CD4-positive, alpha-beta T cell treated with Interleukin-6 for 4 hours (primary cell): ENCODE data around the gene PKNOX2.

Source experiments
- DNase-seq: peaks from one replicate; pipeline ENCODE4 v3.0.0-alpha.2; 2020; ENCODE audit warnings: mixed read lengths

PKNOX2 gene

DNA sequence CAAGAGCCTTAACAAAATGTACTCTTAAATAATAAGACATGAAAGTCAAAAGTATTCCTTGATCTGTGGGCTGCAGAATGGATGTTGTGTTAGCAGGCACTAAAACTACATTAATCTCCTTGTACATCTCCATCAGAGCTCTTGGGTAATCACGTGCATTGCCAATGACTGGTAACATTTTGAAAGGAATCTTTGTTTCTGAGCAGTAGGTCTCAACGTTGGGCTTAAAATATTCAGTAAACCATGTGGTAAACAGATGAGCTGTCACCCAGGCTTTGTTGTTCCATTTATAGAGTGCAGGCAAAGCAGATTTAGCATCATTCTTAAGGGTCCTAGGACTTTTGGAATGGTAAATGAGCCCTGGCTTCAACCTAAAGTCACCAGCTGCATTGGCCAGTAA, 152.9 kb downstream of the PKNOX2 start:
- DNase-seq, result no peak

DNA sequence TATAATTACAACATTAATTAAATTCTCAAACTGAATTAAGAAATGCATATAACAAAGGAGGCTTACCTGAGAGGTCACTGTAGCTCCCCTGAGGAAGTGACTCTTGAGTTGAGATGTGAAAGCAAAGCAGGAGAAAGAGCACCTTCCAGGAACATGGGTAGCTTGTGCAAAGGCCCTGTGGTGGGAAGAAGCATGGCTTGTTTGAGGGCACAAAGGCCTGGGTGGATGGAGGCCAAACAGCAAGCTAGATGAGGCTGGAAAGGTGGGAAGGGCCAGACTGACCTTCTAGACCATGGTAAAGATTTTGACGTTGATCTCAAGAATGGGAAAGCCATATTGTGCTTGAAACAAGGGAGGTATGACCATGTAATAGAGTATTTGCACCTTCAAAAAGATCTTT, 155.1 kb downstream of the PKNOX2 start:
- no peak for DNase-seq

DNA sequence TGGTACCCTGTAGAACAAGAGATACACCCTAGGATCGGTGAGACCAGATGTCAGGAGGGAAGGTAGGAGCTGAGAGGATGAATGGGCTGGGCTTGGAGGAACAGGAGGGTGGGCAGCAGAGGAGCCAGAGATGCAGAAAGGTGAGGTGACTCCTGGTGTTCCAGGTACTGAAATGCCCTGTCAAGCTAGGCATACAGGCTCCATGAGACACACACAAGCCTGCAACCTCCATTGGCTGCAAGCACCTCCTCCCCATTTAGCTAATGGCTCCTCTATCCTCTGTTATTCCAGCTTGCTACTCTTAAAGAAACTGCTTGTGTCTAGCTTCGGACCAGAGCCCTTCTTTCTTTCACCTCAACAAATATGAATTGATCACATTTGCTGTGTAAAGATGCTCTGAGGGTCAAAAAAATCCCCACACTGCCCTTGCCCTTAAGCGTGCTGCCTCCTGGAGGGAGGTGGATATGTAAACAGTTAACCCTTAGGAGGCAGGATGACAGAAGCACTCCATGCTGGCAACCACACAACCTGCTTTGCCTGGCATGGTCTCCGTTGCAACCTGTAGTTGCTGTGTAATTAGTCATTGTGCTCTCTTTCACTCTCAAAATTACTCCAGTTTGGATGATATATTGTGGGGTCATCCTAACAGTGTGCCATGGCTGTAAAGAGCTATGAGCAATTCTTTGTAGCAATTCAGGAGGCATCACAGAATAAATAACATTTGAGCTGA, 156.0 kb downstream of the PKNOX2 start:
- DNase-seq, result no peak

DNA sequence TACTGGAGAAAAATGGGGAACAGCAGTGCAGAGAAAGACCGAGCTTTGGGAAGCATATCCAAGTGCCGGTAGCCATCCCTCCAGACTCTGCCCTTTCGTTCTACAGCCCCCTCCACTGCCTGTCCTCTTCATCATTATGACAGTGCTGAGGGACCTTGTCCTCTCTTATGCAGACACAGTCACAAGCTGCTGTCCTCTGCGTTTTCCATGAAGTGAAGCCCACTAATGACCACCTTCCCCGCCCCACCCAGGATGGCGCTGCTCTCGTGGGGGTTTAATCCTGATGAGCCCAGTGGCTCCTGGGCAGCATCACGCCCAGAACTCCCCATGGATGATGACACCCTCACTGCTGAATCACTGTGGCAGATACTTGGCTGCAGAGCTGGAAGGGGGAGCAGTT, 157.7 kb downstream of the PKNOX2 start:
- no peak for DNase-seq

DNA sequence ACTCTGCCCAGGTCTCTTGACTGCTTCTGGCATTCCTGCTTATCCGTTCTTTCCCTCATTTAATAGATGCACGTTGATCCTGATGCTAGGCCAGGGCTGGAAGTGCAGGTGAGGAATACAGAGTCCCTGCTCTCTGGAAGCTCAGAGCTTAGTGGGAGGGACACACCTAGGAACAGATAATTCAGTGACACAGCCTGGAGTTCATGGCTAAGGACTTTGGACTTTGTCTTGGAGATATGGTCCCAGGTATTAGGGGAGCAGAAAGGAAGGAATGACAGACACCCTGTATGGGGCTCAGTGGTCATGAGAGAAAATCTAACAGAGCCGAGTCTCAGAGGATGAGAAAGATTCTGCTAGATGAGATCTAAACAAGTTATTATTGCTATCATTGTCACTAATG, 160.6 kb downstream of the PKNOX2 start:
- DNase-seq, result no peak

DNA sequence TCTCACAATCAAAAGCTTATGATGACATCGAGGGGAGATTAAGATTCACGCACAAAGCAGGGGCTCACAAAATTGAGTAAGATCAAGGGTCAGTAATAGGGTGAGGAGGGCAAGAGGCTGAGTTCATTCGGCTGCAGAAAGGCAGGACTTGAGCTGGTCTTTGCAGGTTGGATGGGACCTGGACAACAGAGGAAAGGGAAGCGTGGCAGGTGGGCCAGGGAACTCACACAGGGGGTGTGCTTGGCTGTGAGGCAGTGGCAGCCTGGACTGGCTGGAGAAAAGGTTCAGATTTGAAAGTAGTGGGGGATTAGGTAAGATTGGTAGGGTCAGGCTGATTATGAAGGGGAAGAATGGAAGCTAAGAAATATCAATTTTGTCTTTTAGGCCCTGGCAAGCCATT, 161.6 kb downstream of the PKNOX2 start:
- no peak for DNase-seq

DNA sequence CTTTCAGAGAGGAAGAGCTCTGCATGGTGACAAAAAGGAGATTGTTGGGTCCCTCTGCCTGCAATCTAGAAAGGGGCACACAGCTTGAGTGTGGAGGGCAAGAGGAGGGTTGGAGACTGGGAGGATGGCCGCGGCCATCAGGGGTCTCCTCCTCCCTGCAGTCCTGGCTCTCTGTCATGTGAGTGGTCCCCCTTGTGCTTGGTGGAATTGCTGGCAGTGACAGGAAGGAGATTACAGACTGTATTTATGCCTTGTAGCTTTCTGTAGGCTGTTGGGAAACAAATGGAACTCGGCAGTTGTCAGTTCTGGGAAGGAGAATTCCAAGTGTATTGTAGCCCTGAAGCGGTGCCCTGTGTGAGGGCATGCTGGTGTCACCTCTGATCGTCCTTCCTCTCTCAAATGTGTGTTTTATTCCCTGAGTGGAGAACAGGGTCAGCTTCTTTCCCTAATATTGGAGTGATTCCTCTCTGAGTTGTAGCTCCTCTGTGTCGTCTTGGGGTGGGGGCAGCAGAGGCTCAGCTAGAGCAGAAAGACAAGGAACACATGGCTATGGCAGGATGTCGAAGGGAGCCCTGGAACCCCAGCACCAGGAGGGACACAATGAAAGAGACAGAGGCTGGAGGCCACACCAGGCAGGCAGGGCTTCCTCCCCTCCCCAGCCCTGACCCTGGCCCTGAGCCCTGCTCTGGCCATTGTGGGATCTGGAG, 163.1 kb downstream of the PKNOX2 start:
- no peak for DNase-seq

DNA sequence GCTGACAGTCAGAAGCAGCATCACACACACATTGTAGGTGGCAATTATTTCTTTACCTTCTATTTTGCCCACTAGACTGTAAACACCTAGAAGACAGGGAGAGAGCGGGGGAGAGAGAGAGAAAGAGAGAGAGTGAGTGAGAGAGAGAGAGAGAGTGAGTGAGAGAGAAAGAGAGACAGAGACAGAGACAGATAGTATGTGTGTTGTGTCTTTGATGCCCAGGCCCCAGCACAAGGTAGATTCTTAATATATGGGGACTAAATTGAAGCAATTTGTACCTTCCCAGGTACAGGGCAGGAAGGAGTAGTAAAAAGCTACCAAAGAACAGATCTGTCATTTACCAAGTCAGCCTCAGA, 163.7 kb downstream of the PKNOX2 start:
- no peak for DNase-seq

DNA sequence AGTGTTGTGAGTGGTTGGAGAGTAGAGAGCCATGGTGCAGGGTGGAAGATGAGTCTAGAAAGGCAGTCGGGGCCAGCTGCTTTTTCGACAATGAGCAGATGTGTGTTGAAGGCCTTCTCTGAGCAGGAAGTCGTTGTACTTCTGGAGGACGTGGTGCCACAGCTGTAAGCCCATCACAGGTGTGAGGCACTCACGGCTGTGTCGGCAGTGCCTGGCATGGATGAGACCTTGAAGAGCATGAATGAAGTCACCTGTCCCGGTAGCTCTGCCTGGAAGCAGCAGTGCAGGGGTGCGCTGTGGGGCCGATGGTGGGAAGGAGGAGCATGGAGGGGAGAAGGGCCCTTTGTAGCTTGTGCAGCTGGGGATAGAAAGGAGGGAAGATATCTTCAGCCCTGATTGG, 165.2 kb downstream of the PKNOX2 start:
- DNase-seq, result no peak

DNA sequence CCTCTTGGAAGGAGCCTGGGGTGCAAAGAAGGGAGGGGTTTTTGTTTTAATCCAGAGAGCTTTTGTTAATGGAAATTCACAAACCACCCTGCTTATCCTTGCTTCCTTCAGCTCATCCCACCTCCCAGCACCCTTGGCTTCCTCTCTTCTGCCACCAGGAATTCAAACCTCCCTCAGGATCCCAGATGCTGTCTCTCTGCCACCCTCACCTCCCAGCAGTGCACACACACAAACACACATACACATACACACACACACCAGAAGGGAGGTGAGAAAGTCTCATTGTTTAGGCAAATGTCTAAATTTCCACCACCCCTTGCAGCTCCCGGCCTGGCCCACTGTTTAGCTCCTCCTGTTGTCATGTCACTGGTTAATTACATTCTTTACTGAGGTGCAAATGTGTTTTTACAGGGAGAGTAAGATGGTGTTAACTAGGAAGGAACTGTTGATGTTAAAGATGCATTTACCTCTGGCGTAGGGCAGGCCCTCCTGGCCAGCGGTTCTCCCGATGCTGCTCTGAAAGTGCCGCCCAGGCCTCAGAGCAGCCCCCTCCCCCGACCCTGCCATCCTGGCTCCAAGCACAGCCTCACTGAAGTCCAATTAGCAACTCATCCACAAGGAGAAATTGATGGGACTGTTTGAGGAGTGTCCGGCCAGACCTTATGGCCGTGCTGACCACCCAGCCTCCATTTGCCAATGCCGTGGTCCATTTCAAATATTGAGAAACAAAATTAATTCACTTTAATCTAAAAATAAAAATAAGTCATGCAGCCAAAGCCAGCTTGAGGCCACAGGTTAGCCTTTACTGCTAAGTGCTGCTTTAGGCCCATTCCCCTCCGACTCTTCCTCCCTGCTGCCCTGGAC, 166.1 kb downstream of the PKNOX2 start:
- DNase-seq, result no peak

DNA sequence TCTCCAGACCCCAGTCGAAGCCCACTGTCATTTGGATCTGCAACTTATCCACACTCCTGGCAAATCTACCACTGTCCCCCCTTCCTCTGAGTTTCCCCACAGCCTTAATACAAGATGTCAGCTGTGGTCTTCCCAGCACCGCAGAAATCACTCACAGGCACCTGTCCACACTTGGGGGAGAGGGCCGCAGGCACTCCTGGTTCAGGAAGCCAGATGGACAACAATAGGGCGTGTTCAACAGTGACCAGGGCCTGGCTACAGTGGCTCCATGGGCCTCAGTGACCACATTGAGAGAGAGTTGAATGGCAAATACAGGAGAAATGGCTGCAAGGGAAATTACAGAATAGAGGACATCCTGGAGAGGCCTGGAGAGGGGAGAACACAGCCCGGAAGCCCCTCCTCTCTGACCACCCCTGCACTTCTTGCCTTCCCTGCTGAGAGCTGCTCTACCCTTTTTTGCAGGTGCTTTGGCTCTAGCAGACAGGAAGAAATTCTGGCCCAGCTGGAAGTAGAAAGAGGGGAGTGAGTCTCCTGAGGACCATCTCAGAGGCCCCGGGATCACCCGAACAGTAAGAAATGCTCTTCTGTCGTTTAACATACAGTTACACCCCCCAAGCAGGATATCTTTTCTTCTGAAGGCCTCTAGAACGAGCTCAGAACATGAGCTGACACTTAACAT, 166.9 kb downstream of the PKNOX2 start:
- DNase-seq, result no peak

DNA sequence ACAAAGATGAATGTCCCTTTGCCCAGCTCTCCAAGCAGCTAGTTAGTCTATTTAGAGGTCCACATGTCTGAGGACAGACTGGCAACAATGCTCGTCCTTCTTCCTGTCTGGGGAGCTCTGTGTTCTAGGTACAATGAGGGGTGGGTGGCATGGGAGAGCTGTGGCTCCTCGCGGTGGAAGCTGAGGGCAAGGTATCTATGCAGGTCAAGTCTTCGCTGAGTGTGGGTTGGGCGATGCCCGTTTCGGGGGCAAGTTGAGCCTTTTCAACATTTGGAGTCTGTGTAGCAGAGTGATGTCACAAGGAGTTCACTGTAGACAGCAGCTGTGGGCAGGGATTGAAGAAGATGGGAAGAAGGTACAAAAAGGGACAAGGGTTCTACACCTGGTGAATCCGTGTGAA, 168.3 kb downstream of the PKNOX2 start:
- DNase-seq, result no peak

DNA sequence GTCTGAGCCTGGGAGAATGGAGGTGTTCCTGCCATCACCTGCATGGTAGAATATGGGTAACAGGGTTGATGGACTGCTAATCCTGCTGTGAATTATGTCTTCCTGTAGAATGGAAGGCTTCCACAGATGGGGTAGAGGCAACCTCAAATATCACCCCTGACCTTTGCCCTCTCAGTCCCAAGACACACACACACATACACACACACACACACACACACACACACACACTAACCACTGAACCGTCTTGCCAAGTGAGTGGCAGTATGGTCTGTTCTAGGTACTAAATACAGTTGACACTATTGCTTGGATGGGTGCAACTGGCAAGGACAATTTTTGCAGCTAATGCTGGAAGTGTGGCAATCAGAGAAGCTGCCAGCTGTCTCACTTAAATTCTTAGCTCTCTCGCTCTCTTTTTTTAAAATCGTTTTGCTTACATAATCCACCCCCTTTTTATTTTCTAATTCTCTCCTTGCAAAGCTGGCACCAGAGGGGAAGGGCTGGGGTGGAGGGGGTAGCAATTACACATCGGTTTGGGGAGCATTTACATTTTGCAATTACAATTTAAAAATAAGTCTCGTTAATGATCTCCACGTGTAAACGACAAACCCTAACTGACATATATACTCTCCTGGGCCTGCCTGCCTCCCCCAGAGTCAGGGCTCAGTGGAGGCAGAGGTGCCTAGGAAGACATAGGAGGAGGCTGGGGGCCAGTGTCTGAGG, 169.0 kb downstream of the PKNOX2 start:
- no peak for DNase-seq

DNA sequence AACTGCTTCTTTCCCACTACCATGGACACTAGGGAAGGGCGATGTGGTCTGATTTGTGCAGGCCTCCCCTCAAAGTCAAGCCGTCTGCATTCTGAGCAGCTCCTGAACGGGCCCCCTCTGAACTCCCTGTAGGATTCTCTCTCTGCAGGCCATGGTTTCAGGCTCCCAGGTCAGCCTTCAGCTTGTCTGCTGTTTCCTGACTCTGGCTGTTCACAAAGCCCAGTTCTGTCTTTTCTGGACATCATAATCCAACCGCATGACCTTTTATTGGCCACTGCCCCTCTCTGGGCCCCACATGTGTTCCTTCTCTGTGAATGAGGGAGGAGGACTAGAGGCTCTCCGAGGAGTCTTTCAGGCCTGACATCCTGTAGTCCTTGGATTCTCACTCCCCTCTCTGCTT, 170.6 kb downstream of the PKNOX2 start:
- no peak for DNase-seq

DNA sequence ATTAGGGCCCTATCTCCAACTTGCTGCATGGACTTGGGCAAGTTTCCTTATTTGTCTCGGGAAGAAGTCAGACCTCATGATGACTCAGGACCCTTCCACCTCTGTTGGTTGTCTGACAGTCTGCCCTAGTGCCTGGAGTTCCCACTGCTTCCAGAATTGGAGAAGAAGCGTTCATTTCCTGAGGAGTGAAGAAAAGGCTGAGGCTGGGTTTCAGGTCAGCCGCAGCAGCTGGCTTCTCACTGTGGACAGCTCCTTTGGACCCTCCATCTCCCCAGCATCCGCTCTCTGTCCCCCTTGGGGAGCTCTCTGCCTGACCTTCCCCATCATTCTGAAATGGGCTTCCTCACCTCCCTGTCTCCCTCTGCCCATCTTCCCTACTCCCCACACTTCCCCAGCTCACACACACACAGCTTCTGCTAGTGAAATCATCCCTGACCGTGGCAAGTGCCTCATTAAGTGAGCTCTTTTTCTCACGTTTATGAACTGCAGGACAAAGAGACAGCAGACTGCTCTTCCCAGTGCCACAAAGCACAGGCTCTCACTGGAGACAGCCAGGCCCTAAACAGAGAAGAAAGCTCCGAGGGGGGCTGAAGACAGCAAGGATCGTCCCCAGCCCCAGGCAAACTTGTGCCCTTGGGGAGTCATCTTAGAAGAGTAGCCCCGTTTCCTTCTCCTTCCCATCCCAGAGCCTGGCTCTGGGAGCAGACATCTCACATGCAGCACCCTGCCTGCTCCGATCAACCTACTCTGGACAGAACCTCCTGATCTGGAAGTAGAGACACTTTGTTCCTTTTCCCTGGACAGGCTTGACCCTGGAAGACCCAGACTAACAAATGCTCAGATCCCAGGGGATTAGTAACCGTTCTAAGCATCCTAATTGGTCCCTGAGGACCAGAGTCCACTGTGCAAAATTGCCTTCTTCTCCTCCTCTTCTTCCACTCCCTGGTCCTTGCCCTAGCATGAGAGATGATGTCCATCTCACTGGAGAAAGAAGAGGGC, 173.6 kb downstream of the PKNOX2 start:
- no peak for DNase-seq

DNA sequence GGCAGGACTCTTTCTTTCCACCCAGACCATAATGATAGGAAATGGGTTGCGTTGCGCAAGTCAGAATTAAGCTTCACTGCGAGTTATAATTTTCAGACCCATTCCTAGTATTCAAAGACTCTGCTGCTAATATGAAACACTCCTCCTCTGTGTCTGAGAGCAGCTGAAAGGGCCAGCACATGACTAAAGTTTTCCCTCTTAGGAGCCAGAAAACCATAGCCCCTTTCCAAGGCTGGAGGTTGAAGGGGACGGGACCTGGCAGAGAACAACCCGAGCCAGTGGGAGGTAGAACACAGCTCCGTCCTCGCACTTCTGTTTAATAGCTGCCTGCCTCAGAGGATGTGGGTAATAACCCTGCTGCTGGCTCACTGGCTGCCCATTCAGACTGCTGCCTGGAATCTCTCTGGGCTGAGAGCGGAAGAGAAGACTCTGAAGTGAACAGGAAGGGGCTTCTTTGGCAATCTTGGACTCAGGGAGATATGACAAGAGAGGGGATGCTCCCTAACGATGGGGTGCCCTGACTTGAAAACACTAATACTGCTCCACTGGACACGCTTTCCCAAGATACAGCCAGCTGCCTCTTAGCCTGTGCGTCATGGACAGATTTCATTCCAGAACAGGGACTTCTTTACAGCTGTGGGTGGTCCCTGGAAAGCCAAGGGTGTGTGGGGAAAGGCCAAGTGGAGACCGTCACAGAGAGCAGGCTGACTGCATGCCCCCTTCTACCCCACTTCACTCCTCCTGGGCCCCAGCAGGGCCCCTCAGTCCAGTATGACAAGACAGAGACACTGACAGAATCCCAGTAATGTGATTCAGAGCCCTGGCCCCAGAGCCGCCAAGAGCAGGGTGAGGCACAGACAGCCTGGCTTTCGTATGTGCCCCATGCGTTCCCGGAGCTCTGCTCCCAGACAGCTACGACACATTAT, 174.6 kb downstream of the PKNOX2 start:
- DNase-seq, result no peak

DNA sequence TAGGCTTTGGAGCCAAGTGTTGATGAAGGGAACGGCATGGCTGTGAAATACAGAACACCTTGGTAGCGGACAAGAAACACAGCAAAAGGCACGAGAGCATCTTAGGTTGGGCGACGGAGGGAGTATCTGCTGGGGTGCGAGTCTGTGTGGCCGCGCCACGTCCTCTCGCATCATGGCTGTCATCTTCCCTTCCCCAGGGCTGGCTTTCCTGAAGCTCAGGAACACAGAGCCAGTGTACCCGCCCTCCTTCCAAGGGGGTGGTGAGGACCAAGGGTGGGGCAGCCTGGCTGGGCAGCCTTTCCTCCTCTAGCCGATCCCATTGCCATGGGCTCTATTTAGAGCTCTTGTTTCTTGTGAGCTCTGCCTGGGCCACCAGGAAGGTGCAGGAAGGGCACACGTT, 177.1 kb downstream of the PKNOX2 start:
- no peak for DNase-seq

DNA sequence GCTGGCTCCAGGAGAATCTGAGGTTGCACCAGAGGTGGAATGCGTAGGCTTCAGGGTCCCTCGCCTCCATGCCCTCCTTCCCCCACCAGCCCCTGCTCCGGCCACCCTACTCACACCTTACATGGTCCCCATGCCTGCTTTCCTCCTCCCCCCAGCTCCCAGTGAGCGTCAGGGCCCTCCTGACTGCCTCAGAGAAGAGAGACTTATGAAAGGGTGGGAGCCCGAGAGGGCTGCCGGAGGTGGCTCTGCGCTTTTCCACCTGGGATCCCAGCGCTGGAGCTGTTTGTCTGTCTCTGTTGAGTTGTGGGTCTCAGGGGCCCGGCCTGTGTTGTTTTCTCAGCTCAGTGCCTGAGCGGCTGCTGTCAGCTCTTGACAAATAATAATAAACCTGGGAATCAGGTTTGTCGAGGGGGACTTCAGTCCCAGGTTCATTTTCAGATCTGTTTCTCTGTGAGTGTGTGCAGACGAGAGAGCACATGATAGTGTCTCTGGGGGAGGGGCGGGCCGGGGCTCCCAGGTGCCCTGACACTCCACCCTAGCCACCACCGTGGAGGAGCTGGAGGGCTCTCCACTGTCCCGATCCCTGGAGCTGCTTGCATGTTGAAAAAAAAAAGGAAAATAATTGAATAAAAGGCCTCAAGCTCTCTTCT, 177.9 kb downstream of the PKNOX2 start:
- no peak for DNase-seq

DNA sequence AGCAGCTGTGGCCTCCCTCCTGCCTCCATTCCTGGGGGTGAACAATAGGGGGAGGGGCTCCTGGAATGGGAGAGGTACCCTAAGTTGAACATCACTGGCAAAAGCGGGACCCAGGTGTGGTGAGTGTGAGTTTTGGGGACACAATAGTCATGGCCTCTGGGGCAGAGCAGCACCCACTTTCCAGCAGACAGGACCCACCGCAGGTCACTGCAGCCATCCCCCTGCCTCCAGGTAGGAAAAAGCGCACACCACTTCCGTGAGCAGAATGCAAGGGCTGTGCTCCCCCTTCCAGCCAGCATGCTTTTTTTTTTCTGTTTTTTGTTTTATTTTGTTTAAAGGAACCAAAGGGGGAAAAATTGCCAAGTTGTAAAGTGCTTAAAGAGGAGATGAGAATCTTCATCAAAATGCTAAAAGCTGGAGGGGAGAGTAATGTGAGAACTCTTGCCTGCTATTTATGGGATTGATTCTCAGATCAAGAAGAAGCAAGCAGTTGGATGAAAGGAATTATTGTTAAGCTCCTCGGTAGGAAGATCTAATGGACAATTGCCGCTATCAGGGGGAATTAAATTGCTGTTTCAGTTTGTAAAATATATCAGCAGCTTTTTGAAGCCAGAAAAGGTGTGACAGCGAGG, 178.7 kb downstream of the PKNOX2 start:
- no peak for DNase-seq
